Natural killer cell (primary cell): Measurements from ENCODE around the gene KDM5A. TPM values are rescaled to one million over a fixed set of nuclear protein-coding genes. Genes with fewer than 3 reads are reported as not detected.
"Not testable (repeated sequence)": the region's sequence is repeated elsewhere in the genome, so short reads cannot be mapped to it uniquely, and the experiment has no call there.

Experiments
- ATAC-seq, 3 donors: fragments of 150-1000 bp in 2 of 3; fragments of 200-7000 bp in 1 of 3; cut with Tn5 transposase; 1 replicate in 1 of 3; 2 replicates in 2 of 3; pipeline ENCODE4 v1.10.0; 2021; ENCODE audit warnings: mild to moderate bottlenecking in 2 of 3, moderate library complexity in 2 of 3
- DNase-seq, 2 donors: peaks; one replicate each; pipeline versions ENCODE4 v3.0.0 to v3.0.0-alpha.2; 2013 to 2021; ENCODE audit warnings: mixed read lengths in 1 of 2
- H3K27ac ChIP-seq: one replicate; pipeline ENCODE4 v1.5.1; 2013; ENCODE audit warnings: mild to moderate bottlenecking, low read length
- H3K27me3 ChIP-seq: one replicate; pipeline ENCODE4 v1.6.1; 2013; ENCODE audit warnings: low read length; ENCODE audit not compliant: control insufficient read depth, insufficient read depth
- H3K36me3 ChIP-seq: one replicate; pipeline ENCODE4 v1.6.1; 2013; ENCODE audit warnings: low read length; ENCODE audit not compliant: control insufficient read depth, insufficient read depth
- H3K4me1 ChIP-seq: one replicate; pipeline ENCODE4 v1.6.1; 2013; ENCODE audit warnings: low read length; ENCODE audit not compliant: control insufficient read depth, insufficient read depth
- H3K4me3 ChIP-seq: one replicate; pipeline ENCODE4 v1.5.1; 2013; ENCODE audit warnings: low read length
- H3K9me3 ChIP-seq: one replicate; pipeline ENCODE4 v1.6.1; 2013; ENCODE audit warnings: low read length; ENCODE audit not compliant: control insufficient read depth, insufficient read depth
- H3K27ac Mint-ChIP-seq, 2 donors: one replicate each; pipeline ENCODE4 v1.8.0; 2022; ENCODE audit warnings: mild to moderate bottlenecking in 2 of 2, mixed read lengths in 2 of 2, moderate library complexity in 1 of 2
- H3K27me3 Mint-ChIP-seq, 2 donors: one replicate each; pipeline ENCODE4 v1.8.0; 2022; ENCODE audit warnings: low read depth in 2 of 2, mixed read lengths in 2 of 2
- H3K36me3 Mint-ChIP-seq: one replicate; pipeline ENCODE4 v1.8.0; 2022; ENCODE audit warnings: mixed read lengths
- H3K4me1 Mint-ChIP-seq, 2 donors: one replicate each; pipeline ENCODE4 v1.8.0; 2022; ENCODE audit warnings: mixed read lengths in 2 of 2
- H3K4me3 Mint-ChIP-seq: one replicate; pipeline ENCODE4 v1.8.0; 2022; ENCODE audit warnings: mild to moderate bottlenecking, moderate library complexity, mixed read lengths
- H3K9me3 Mint-ChIP-seq, 2 donors: one replicate each; pipeline ENCODE4 v1.8.0; 2022; ENCODE audit warnings: mixed read lengths in 2 of 2
- WGBS: methylation state at CpG from one replicate; pipeline ENCODE4 v1.1.7; 2013; ENCODE audit warnings: missing lambda C conversion rate; ENCODE audit not compliant: insufficient coverage; 5-methylcytosine and 5-hydroxymethylcytosine counted together
- intact Hi-C: fragments of 100-400 bp; cut with micrococcal nuclease; formaldehyde crosslinking; loops from one replicate; pipeline ENCODE4 v1.14.2; 2022
- total RNA-seq, 4 donors: library from RNA; stranded (reverse); fragments of 120-200 nt in 1 of 4; gene quantifications; one replicate each; pipeline versions ENCODE4 v1.2.3 to v1.2.4, GENCODE V29; 2013 to 2022
- TF ChIP-seq, protein P1 (sequence below): fragments of 200-600 bp; IDR thresholded peaks from one replicate; pipeline ENCODE4 v1.8.0; 2022; ENCODE audit warnings: antibody characterized with exemption

The KDM5A gene
- total RNA-seq, 3 donors from 2014 or later (not counting 1 experiment from before 2014, with no cell fraction given), result 175 to 194 (median 184) TPM

- H3K4me1 ChIP-seq, result peaks cover 4% of the 10 kb centered on the region
- H3K9me3 ChIP-seq, result no peaks in the 10 kb centered on the region
- Mint-ChIP-seq H3K36me3 (peaks cover 37% of the 10 kb centered on the region), H3K27me3 (no peaks in the 10 kb centered on the region), H3K27ac (peak overlapping the region in 1 of 2 donors; percentile 34), H3K9me3 (no peaks in the 10 kb centered on the region), H3K4me1 (peaks cover 19 to 22% of the 10 kb centered on the region in 2 donors), H3K4me3 (no peak overlapping the region)
- H3K4me3 ChIP-seq, result no peak overlapping the region
- WGBS, result 99% methylated on average over 10 of the region's 10 CpGs
- intact Hi-C loops, result no loop called here
- H3K27me3 ChIP-seq, result no peaks in the 10 kb centered on the region
- H3K27ac ChIP-seq, result no peak overlapping the region
- DNase-seq (no peak), ATAC-seq (no peak)
- peaks cover 82% of the 10 kb centered on the region for H3K36me3 ChIP-seq
- TF ChIP-seq, protein P1, sequence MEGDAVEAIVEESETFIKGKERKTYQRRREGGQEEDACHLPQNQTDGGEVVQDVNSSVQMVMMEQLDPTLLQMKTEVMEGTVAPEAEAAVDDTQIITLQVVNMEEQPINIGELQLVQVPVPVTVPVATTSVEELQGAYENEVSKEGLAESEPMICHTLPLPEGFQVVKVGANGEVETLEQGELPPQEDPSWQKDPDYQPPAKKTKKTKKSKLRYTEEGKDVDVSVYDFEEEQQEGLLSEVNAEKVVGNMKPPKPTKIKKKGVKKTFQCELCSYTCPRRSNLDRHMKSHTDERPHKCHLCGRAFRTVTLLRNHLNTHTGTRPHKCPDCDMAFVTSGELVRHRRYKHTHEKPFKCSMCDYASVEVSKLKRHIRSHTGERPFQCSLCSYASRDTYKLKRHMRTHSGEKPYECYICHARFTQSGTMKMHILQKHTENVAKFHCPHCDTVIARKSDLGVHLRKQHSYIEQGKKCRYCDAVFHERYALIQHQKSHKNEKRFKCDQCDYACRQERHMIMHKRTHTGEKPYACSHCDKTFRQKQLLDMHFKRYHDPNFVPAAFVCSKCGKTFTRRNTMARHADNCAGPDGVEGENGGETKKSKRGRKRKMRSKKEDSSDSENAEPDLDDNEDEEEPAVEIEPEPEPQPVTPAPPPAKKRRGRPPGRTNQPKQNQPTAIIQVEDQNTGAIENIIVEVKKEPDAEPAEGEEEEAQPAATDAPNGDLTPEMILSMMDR, result no peak
Measured at GRCh38 chr12:307406-307805, 81.7 kb downstream of the KDM5A start.

GRCh38 chr12:304805-305204 lies 84.3 kb downstream of the KDM5A start:
- Histone ChIP-seq H3K36me3 (peaks cover 58% of the 10 kb centered on the region), H3K27me3 (no peaks in the 10 kb centered on the region), H3K4me1 (peaks cover 4% of the 10 kb centered on the region), H3K9me3 (no peaks in the 10 kb centered on the region), H3K27ac (no peak overlapping the region), H3K4me3 (no peak overlapping the region)
- intact Hi-C loops, result no loop called here
- whole genome bisulfite sequencing, result 95% methylated on average over 5 of the region's 5 CpGs
- Mint-ChIP-seq H3K4me3 (no peak overlapping the region), H3K27ac (peak overlapping the region; percentile 62 to 69), H3K9me3 (peaks cover 0 to 4% of the 10 kb centered on the region in 2 donors), H3K4me1 (peaks cover 45 to 48% of the 10 kb centered on the region in 2 donors), H3K36me3 (peaks cover 24% of the 10 kb centered on the region), H3K27me3 (no peaks in the 10 kb centered on the region)
- TF ChIP-seq, protein P1, result no peak
- no peak for DNase-seq
- no peak for ATAC-seq

- Mint-ChIP-seq H3K4me3 (peak overlapping the region; percentile 52), H3K4me1 (peaks cover 61 to 62% of the 10 kb centered on the region in 2 donors), H3K27ac (peak overlapping the region; percentile 8 to 69)
- H3K27ac ChIP-seq, H3K4me1 ChIP-seq, H3K27me3 Mint-ChIP-seq, intact Hi-C loops, H3K36me3 Mint-ChIP-seq, H3K27me3 ChIP-seq, ATAC-seq, H3K4me3 ChIP-seq, H3K9me3 Mint-ChIP-seq, H3K9me3 ChIP-seq: not testable (repeated sequence)
- DNase-seq, result peak in 1 of 2 donors; percentile 8
- H3K36me3 ChIP-seq, result peaks cover 38% of the 10 kb centered on the region
- WGBS, result 24% methylated on average over 3 of the region's 3 CpGs
Measured at GRCh38 chr12:302766-303165, 86.4 kb downstream of the KDM5A start.

DNA sequence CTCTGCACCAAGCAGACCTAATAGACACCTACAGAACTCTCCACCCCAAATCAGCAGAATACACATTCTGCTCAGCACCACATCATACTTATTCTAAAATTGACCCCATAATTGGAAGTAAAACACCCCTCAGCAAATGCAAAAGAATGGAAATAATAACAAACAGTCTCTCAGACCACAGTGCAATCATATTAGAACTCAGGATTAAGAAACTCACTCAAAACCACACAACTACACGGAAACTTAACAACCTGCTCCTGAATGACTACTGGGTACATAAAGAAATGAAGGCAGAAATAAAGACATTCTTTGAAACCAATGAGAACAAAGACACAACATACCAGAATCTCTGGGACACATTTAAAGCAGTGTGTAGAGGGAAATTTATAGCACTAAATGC lies 89.0 kb downstream of the KDM5A start:
- H3K4me3 Mint-ChIP-seq, result peak overlapping the region; percentile 13
- H3K27ac Mint-ChIP-seq, result peak overlapping the region; percentile 8 to 69
- H3K9me3 ChIP-seq, H3K4me1 ChIP-seq, H3K36me3 Mint-ChIP-seq, H3K27ac ChIP-seq, H3K27me3 Mint-ChIP-seq, H3K4me3 ChIP-seq, H3K9me3 Mint-ChIP-seq, H3K27me3 ChIP-seq, intact Hi-C loops, ATAC-seq, DNase-seq: not testable (repeated sequence)
- H3K4me1 Mint-ChIP-seq, result peaks cover 62 to 63% of the 10 kb centered on the region in 2 donors
- 80% methylated on average over 1 of the region's 1 CpG for WGBS
- peaks cover 38% of the 10 kb centered on the region for H3K36me3 ChIP-seq

DNA sequence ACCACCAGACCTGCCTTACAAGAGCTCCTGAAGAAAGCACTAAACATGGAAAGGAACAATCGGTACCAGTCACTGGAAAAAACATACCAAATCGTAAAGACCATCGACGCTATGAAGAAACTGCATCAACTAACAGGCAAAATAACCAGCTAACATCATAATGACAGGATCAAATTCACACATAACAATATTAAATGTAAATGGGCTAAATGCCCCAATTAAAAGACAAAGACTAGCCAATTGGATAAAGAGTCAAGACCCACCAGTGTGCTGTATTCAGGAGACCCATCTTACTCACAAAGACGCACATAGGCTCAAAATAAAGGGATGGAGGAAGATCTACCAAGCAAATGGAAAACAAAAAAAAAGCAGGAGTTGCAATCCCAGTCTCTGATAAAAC lies 89.6 kb downstream of the KDM5A start:
- peaks cover 64 to 67% of the 10 kb centered on the region in 2 donors for H3K4me1 Mint-ChIP-seq

GRCh38 chr12:298059-298458 lies 91.1 kb downstream of the KDM5A start:
- H3K9me3 Mint-ChIP-seq, H3K4me3 ChIP-seq, intact Hi-C loops, H3K4me3 Mint-ChIP-seq, H3K27ac ChIP-seq, H3K27ac Mint-ChIP-seq, H3K4me1 ChIP-seq, H3K27me3 Mint-ChIP-seq, H3K9me3 ChIP-seq, DNase-seq, H3K27me3 ChIP-seq, ATAC-seq: not testable (repeated sequence)
- peaks cover 43% of the 10 kb centered on the region for H3K36me3 ChIP-seq
- Mint-ChIP-seq H3K4me1 (peaks cover 55% of the 10 kb centered on the region in 2 donors), H3K36me3 (peaks cover 18% of the 10 kb centered on the region)
- 99% methylated on average over 8 of the region's 8 CpGs for WGBS

More for the DNA sequence above, 89.6 kb downstream of the KDM5A start:
- H3K27ac ChIP-seq, DNase-seq, intact Hi-C loops, H3K36me3 Mint-ChIP-seq, H3K4me3 ChIP-seq, H3K27me3 Mint-ChIP-seq, H3K4me1 ChIP-seq, ATAC-seq, H3K9me3 Mint-ChIP-seq, H3K27me3 ChIP-seq, H3K9me3 ChIP-seq: not testable (repeated sequence)
- peak overlapping the region; percentile 6 for H3K4me3 Mint-ChIP-seq
- peaks cover 38% of the 10 kb centered on the region for H3K36me3 ChIP-seq
- peak overlapping the region; percentile 8 to 69 for H3K27ac Mint-ChIP-seq
- WGBS, result 94% methylated on average over 5 of the region's 5 CpGs
